GM11168 (cell line): ENCODE measurements around the gene HSD17B3.
"Not testable (repeated sequence)": the region's sequence is repeated elsewhere in the genome, so short reads cannot be mapped to it uniquely, and the experiment has no call there.

Source experiments
- in situ Hi-C: fragments of 300-500 bp; cut with MboI; formaldehyde crosslinking; loops from one replicate; pipeline ENCODE4 v1.12.0; 2022; ENCODE audit warnings: low sequenced_read_pairs; ENCODE audit not compliant: unreplicated experiment

HSD17B3 gene

DNA sequence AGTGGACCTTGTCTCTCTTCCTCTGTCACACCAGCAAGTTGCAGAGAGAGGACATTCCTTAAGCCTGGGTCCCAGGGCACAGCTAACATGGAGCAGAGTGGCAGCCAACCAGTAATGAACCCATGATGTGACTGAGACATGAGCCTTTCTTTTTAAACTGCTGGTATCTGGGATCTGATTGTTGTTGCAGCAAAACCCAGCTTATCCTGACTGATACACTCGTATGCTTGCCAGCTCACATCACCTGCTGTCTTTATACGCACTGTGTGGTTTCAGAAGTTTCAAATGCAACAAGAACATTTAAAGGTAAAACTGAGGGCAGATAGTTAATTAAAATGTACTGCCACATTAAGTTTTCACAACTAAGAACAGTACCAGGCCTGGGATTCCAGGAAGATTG is 97.1 kb downstream of the HSD17B3 start:
- in situ Hi-C loops, result loop anchor here (25.0 kb wide), 1 partner anchor 468 kb away; no protein-coding TSS in a partner anchor

DNA sequence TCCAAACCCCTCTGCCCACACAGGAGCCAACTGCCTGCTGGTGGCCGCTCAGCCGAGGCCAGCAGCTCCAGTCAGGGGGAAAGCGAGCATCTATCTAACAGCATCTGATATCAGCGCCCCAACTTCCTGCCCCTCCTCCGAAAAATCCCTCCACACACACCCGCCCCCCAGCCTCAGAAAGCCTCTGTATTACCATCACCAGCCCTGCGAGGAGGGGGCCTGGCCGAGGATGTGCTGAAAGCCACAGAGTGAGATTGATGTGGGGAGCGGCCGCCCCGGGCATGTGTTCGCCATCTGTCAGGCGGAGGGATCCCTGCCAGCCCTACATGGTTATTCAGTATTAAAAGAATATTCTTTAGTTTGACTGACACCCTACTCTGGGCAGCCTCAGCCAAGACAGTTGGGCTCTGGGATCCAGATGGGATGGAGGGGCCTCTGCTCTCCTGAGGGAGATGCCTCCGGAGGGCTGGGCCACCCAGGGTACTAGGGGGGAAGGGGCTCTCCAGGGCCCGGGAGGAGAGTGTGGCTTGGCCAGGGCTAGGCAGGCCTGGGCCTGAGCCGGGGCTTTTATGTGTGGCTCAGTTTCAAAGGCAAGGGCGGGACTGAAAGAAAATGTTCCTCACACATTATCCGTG is 98.0 kb downstream of the HSD17B3 start:
- in situ Hi-C loops, result loop anchor here (25.0 kb wide), 1 partner anchor 467 kb away; no protein-coding TSS in a partner anchor

GRCh38 chr9:96202971-96203780 is 98.8 kb downstream of the HSD17B3 start:
- in situ Hi-C loops, result loop anchor here (25.0 kb wide), 1 partner anchor 466 kb away; no protein-coding TSS in a partner anchor

DNA sequence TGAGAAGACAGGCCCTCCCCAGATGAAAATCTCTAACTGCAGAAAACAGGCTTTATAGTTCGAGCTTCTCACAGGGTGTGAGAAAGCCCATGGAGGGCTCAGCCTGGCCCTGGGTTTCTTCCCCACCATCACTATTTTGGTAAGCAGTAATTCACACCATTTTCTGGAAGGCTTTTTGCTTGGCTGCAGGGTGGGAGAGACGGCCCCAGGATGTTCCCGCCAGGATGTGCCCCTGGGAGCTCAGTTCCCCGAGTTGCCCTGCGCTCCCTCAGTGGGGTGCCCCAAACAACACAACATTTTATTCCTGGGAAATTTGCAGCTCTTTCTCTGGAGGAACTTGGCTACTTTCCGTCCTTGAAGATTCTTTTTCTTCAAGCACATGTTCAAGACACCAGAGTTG is 100.8 kb downstream of the HSD17B3 start:
- in situ Hi-C loops, result loop anchor here (25.0 kb wide), 1 partner anchor 464 kb away; no protein-coding TSS in a partner anchor

DNA sequence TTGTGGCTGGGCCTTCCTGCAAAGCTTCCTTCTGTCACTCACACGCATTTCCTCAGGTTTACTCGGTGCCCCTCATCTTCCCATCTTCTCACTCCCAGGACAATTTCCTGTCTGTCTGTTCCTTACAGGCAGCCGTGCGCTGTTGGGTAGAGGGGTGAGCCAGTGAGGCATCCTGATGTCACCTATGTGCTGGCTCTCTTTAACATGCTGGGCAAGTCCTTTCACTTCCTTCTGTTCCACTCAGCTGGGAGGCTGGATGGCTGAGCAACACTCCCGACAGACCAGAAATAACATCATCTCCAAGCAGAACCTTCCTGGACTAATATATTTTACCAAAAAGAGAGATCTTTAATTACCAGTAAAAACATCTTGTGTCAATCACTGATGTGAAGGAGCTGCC is 103.0 kb downstream of the HSD17B3 start:
- in situ Hi-C loops, result no loop called here

DNA sequence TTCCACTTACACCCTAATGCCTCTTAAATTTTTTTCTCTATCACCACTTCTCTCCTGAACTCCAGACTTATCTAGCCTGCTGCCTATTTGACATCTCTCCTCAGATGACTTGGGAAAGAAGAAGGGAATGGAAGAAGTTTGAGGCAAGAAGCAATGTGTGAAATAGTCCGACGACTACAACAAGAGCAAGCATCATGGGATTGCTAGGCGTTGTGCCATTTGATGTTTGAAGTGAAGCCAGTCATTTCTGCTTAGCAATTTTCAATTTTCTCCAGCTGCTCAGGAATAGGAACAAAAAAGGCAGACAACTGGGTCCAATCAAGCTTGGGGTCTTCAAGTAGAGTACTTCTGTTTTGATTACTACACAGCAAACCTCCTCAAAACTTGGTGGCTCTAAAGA is 106.4 kb downstream of the HSD17B3 start:
- in situ Hi-C loops, result no loop called here

DNA sequence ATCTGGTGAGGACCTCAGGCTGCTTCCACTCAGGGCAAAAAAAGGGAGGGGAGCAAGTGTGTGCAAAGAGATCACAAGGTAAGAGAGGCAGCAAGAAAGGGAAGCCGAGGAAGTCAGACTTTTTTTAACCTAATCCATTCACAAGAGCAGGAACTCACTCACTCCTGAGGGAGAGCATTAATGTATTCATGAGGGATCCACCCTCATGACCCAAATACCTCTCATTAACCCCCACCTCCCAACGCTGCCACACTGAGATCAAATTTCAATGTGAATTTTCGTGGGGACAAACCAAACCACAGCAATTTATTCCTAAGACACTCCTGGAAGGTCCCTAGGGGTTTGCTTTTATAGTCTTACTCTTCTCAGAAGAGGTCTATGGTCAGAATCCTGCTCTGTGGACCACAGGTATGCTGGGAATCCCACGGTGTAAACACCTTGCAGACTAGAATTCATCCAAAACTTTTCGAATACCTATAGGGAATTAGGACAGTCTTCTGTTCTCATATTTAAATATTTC is 108.7 kb downstream of the HSD17B3 start:
- in situ Hi-C loops, result no loop called here

DNA sequence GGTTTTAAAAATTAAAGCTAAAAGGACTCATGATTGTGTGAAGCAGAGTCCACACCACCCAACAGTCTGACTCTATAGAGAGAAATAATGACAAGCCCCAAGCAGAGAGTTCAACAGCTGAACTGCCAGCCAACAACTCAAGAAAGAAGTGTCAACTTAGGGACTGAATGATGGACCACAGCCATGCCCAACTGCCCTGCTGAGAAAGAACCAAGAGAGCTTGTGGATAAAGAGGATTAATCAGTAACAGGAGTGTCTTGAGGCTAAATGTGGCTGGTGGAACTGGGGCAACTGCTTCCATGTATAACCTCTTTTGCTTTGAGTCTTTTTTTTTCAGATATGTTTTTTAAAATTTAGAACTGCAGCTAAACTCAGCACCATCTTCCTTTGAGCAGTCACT is 109.3 kb downstream of the HSD17B3 start:
- in situ Hi-C loops, result no loop called here

GRCh38 chr9:96189995-96190394 is 112.0 kb downstream of the HSD17B3 start:
- in situ Hi-C loops, result no loop called here

DNA sequence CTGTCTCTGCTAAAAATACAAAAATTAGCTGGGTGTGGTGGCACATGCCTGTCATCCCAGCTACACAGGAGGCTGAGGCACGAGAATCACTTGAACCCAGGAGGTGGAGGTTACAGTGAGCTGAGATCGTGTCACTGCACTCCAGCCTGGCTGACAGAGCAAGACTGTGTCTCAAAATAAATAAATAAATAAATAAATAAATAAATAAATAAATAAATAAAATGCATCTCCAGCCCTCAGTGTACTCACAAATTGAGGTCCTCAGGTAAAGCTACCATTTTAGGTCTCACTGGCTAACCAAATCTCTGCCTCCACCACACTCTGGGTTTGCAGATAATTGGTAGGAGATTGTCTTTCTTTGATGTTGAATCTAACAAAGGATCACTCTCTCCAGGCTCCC is 112.4 kb downstream of the HSD17B3 start:
- in situ Hi-C loops, result not testable (repeated sequence)

- in situ Hi-C loops, result no loop called here
These were observed 113.4 kb downstream of the HSD17B3 start for GRCh38 chr9:96188571-96188970.

DNA sequence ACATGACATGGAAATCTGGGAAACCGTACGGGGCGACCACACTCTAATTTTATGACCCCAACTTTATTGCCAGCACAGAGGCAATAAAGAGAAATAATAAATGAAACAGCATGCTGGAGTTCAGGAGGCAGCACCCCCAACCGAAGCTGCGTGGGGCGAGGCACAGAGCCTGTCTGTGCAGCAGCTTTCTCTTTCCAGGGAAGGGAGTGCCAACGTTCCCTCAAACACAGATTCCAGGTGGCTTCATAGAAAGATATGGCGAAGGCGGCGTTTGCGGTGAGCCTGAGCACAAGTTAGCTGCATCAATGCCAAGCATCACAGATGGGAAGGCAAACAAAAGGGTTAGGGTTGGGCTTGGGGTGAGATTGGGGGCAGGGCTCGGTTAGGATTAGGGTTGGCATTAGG is 114.8 kb downstream of the HSD17B3 start:
- in situ Hi-C loops, result no loop called here

DNA sequence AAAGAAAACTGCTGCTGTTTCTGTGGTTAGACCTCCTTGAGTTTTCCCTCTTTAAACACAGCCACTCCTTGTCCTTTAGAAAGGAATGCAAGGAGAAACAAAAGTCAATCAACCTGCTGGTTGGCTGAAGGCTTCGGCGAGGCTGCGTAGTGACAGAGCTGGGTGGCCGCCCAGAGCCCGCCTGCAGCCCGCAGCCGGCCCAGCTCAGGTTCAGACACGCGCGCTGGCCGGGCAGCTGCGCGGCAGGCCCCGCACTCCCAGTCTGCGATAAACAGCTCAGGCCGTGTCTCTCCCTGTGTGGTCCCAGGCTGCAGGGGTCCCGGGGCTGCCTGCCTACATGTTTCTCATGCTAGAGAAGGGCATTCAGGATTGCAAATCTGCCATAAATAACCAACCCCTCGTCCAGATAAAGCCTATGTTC is 115.4 kb downstream of the HSD17B3 start:
- in situ Hi-C loops, result no loop called here

GRCh38 chr9:96185518-96186156 is 116.3 kb downstream of the HSD17B3 start:
- in situ Hi-C loops, result no loop called here
